Measurements from ENCODE around the gene CD44.

Gene CD44

DNA sequence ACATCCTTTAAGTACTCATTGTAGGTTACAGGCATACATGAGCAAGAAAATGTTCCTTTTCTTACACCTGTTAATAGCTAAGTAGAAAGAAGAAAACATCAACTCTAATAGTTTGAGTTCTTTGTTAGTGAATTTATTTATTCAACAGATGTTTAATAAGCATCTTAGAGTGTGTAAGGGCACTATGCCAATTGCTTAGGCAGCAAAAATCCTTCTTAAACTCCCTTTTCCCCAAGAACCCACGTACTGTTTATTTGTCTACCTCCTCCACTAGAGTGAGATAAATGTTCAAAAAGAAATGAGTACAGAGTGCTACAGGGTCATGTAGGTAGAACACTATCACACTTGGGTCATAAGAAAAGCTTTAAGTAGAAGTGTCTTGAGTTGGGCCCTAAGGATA is 131.4 kb downstream of the CD44 start:
- DNase-seq (ENCODE audit: low spot score): no peak
- in situ Hi-C loops (cut with MboI; ENCODE audit: low pct_unique_long_range_greater_than_20kb, low sequenced_read_pairs, unreplicated experiment): no loop called here
- TF ChIP-seq CTCF (IDR thresholded peaks at IDR 0.05; ENCODE audit: extremely low read depth, insufficient read depth, missing control alignments): no peak

DNA sequence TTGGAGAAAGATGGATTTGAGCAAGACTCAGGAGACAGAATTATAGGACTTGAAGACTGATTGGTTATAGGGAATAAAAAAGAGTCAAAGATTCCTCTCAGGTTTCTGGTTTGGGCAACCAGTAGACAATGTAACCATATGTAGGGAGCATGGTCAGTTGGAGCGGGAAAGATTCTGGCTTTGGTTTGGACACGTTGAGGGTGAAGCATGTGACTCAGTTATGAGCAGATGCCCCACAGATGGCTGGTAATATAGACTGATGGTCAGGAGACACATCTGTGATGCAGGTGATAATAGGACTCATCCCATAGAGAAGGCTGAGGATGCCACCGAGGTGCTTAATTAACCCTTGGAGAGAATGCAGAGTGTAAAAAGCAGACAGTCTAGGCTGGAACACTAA is 132.1 kb downstream of the CD44 start:
- no peak for TF ChIP-seq CTCF (IDR thresholded peaks at IDR 0.05; ENCODE audit: extremely low read depth, insufficient read depth, missing control alignments)
- in situ Hi-C loops (cut with MboI; ENCODE audit: low pct_unique_long_range_greater_than_20kb, low sequenced_read_pairs, unreplicated experiment): no loop called here
- DNase-seq (ENCODE audit: low spot score): no peak

GRCh38 chr11:35272391-35272902 is 133.5 kb downstream of the CD44 start:
- TF ChIP-seq CTCF (IDR thresholded peaks at IDR 0.05; ENCODE audit: extremely low read depth, insufficient read depth, missing control alignments): no peak
- peak; percentile 56 for DNase-seq (ENCODE audit: low spot score)
- in situ Hi-C loops (cut with MboI; ENCODE audit: low pct_unique_long_range_greater_than_20kb, low sequenced_read_pairs, unreplicated experiment): no loop called here

GRCh38 chr11:35274909-35275785 is 136.2 kb downstream of the CD44 start:
- in situ Hi-C loops (cut with MboI; ENCODE audit: low pct_unique_long_range_greater_than_20kb, low sequenced_read_pairs, unreplicated experiment): no loop called here
- DNase-seq (ENCODE audit: low spot score): no peak
- no peak for TF ChIP-seq CTCF (IDR thresholded peaks at IDR 0.05; ENCODE audit: extremely low read depth, insufficient read depth, missing control alignments)

- DNase-seq (ENCODE audit: low spot score): no peak
- no peak for TF ChIP-seq CTCF (IDR thresholded peaks at IDR 0.05; ENCODE audit: extremely low read depth, insufficient read depth, missing control alignments)
- in situ Hi-C loops (cut with MboI; ENCODE audit: low pct_unique_long_range_greater_than_20kb, low sequenced_read_pairs, unreplicated experiment): no loop called here
These were observed 136.8 kb downstream of the CD44 start for GRCh38 chr11:35275786-35276170.

- in situ Hi-C loops (cut with MboI; ENCODE audit: low pct_unique_long_range_greater_than_20kb, low sequenced_read_pairs, unreplicated experiment): no loop called here
- DNase-seq (ENCODE audit: low spot score): no peak
- no peak for TF ChIP-seq CTCF (IDR thresholded peaks at IDR 0.05; ENCODE audit: extremely low read depth, insufficient read depth, missing control alignments)
These were observed 137.6 kb downstream of the CD44 start for GRCh38 chr11:35276396-35277145.
